ENCODE results near the gene SPATC1L. TPM values are rescaled to one million over a fixed set of nuclear protein-coding genes. Genes with fewer than 3 reads are reported as not detected.

Gene SPATC1L
- total RNA-seq, 1 experiment from 2014 or later = 36.0 TPM

- no peaks in the 10 kb centered on the region for H4K20me1 ChIP-seq (ENCODE audit: control insufficient read depth, insufficient read depth, insufficient read length)
- H3T11ph ChIP-seq (ENCODE audit: low read length) = no peak overlapping the region
- no peak overlapping the region for H2BK15ac ChIP-seq (ENCODE audit: low read depth, low read length)
- no peak overlapping the region for H3K23ac ChIP-seq (ENCODE audit: insufficient read length, low read depth, low read length)
- H4K91ac ChIP-seq (ENCODE audit: insufficient read length, low read depth, low read length) = no peak overlapping the region
- no peak for TF ChIP-seq CTCF (conservative IDR thresholded peaks at IDR 0.05)
- Mint-ChIP-seq H3K27ac (peak overlapping the region in 2 of 3 experiments; percentile 48 to 85; a peak in 4 of 7 replicates), H3K4me3 (no peak overlapping the region; a peak in 1 of 5 replicates), H3K4me1 (no peaks in the 10 kb centered on the region), H3K9me3 (no peaks in the 10 kb centered on the region), H3K36me3 (ENCODE audit: insufficient read depth in 1 of 3, low read depth in 3 of 3) (peaks cover 14 to 46% (median 37%) of the 10 kb centered on the region in 3 experiments), H3K27me3 (ENCODE audit: low read depth) (no peaks in the 10 kb centered on the region)
- H2BK20ac ChIP-seq (ENCODE audit: low read depth, low read length, poor library complexity, severe bottlenecking) = no peak overlapping the region
- no peak overlapping the region; the same call in 1 of the 2 replicates for H3K14ac ChIP-seq (ENCODE audit: insufficient read depth, low read length)
- no peak for DNase-seq
- no peak overlapping the region for H2BK120ac ChIP-seq (ENCODE audit: low read depth, low read length, poor library complexity, severe bottlenecking)
- no peak overlapping the region for H2AFZ ChIP-seq (ENCODE audit: low read length)
- H4K8ac ChIP-seq (replicated peaks; ENCODE audit: insufficient read length, low read depth, low read length) = no peak overlapping the region
- no CpG with 5 or more reads among the region's 23 CpGs for WGBS (ENCODE audit: extremely low coverage, insufficient read length, low lambda C conversion rate)
- H3K79me2 ChIP-seq (ENCODE audit: insufficient read depth, low read length) = no peaks in the 10 kb centered on the region
- H3K4me2 ChIP-seq (ENCODE audit: insufficient read depth, insufficient read length, low read length) = no peak overlapping the region
- H3K79me1 ChIP-seq (ENCODE audit: insufficient read depth, low read depth, low read length, poor library complexity, severe bottlenecking) = no peaks in the 10 kb centered on the region
- no peak overlapping the region for H3K18ac ChIP-seq (ENCODE audit: insufficient read length, low read depth, low read length)
- H2BK5ac ChIP-seq (ENCODE audit: insufficient read length, low read length) = no peak overlapping the region
- no peak overlapping the region for H3K27ac ChIP-seq (ENCODE audit: insufficient read length, low read depth, low read length)
- no peak overlapping the region for H3K4ac ChIP-seq (ENCODE audit: low read depth, low read length)
- H2BK12ac ChIP-seq (ENCODE audit: insufficient read length, low read depth, low read length) = no peak overlapping the region
- no peak overlapping the region for H3K9ac ChIP-seq (ENCODE audit: extremely low read depth, insufficient read length, low read length)
- no peak overlapping the region for H3K56ac ChIP-seq (ENCODE audit: insufficient read length, low read depth, low read length)
- H3K4me1 ChIP-seq (ENCODE audit: insufficient read depth, low read length) = no peaks in the 10 kb centered on the region
- no peaks in the 10 kb centered on the region for H3K27me3 ChIP-seq (ENCODE audit: insufficient read depth, low read length)
- no peak overlapping the region for H2AK5ac ChIP-seq (ENCODE audit: insufficient read length, low read length)
- H3K9me3 ChIP-seq (ENCODE audit: control insufficient read depth, low read depth, low read length) = no peaks in the 10 kb centered on the region
- no peak overlapping the region for H4K5ac ChIP-seq (ENCODE audit: insufficient read length, low read depth, low read length)
- no peaks in the 10 kb centered on the region for H3K23me2 ChIP-seq (ENCODE audit: insufficient read length, low read depth, low read length, poor library complexity, severe bottlenecking)
Observed at GRCh38 chr21:46211786-46212720, 27.8 kb upstream of the SPATC1L start.

Data from H9 (cell line).